Peyer's patch (tissue), 4 donors: ENCODE measurements around the gene CNTNAP2. TPM values are rescaled to one million over a fixed set of nuclear protein-coding genes. Genes with fewer than 3 reads are reported as not detected.

ENCODE experiments used
- DNase-seq, 3 donors: peaks; one replicate each; pipeline ENCODE4 v3.0.0-alpha.2; 2017 to 2019
- H3K27ac ChIP-seq, 4 donors: fragments of 200-600 bp; sonication (generic); one replicate each; pipeline ENCODE4 v1.5.1; 2016 to 2019
- H3K27me3 ChIP-seq, 2 donors: fragments of 200-600 bp; sonication (generic); one replicate each; pipeline ENCODE4 v1.5.1; 2019
- H3K36me3 ChIP-seq, 3 donors: fragments of 200-600 bp; sonication (generic); one replicate each; pipeline ENCODE4 v1.5.1; 2016 to 2019
- H3K4me1 ChIP-seq, 4 donors: fragments of 200-600 bp; sonication (generic); one replicate each; pipeline ENCODE4 v1.5.1; 2016 to 2019
- H3K4me3 ChIP-seq, 4 donors: fragments of 200-600 bp; sonication (generic); 1 replicate in 3 of 4; 2 replicates in 1 of 4; pipeline ENCODE4 v1.5.1; 2016 to 2019; ENCODE audit warnings: mild to moderate bottlenecking in 1 of 4
- H3K9me3 ChIP-seq, 4 donors: fragments of 200-600 bp; sonication (generic); one replicate each; pipeline ENCODE4 v1.5.1; 2016 to 2019; ENCODE audit warnings: mild to moderate bottlenecking in 1 of 4
- POLR2A ChIP-seq, 2 donors: fragments of 450-650 bp; IDR thresholded peaks; one replicate each; pipeline ENCODE4 v1.5.1; 2017; ENCODE audit warnings: antibody characterized with exemption in 2 of 2, mild to moderate bottlenecking in 2 of 2, moderate library complexity in 2 of 2
- total RNA-seq, 4 donors: library from RNA; depleted of rRNA; stranded (reverse); fragments of >200 nt; gene quantifications; one replicate each; pipeline ENCODE4 v1.1.0, GENCODE V29; 2016
- TF ChIP-seq, protein P1 (sequence below), 6 experiments: fragments of 450-650 bp in 4 of 6; fragments of 200-600 bp in 2 of 6; sonication (generic) in 1 of 6; IDR thresholded peaks; one replicate each; pipeline ENCODE4 v1.5.1; 2017 to 2019; ENCODE audit warnings: antibody characterized with exemption in 6 of 6, mild to moderate bottlenecking in 3 of 6, moderate library complexity in 1 of 6

Gene CNTNAP2
- total RNA-seq, 4 donors from 2014 or later, result 1.5 to 4.9 (median 3.6) TPM

DNA sequence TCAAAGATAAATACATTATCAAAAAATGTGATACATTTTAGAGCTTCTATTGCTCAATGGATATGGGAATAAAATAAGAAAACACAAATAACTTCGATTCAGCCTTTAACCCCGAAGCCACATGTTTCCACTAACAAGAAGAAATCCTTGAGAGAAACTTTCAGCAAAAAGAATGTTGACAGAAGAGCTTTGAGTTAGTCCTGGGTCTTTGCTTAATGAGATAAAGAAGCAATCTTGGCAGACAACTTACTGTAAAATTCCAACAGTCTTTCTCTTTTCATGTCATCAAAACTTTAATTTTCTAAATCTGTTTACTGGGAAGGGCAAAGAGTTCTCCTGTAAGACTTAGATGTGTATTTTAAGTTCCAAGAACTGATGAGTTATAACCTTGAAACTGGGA is 810.2 kb downstream of the CNTNAP2 start:
- TF ChIP-seq POLR2A (IDR thresholded peaks at IDR 0.05), result no peak
- TF ChIP-seq, protein P1, sequence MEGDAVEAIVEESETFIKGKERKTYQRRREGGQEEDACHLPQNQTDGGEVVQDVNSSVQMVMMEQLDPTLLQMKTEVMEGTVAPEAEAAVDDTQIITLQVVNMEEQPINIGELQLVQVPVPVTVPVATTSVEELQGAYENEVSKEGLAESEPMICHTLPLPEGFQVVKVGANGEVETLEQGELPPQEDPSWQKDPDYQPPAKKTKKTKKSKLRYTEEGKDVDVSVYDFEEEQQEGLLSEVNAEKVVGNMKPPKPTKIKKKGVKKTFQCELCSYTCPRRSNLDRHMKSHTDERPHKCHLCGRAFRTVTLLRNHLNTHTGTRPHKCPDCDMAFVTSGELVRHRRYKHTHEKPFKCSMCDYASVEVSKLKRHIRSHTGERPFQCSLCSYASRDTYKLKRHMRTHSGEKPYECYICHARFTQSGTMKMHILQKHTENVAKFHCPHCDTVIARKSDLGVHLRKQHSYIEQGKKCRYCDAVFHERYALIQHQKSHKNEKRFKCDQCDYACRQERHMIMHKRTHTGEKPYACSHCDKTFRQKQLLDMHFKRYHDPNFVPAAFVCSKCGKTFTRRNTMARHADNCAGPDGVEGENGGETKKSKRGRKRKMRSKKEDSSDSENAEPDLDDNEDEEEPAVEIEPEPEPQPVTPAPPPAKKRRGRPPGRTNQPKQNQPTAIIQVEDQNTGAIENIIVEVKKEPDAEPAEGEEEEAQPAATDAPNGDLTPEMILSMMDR (IDR thresholded peaks at IDR 0.05), result no peak
- Histone ChIP-seq H3K27me3 (no peaks in the 10 kb centered on the region), H3K36me3 (no peaks in the 10 kb centered on the region), H3K27ac (no peak overlapping the region), H3K4me3 (no peak overlapping the region), H3K4me1 (no peaks in the 10 kb centered on the region), H3K9me3 (no peaks in the 10 kb centered on the region)
- DNase-seq, result no peak

DNA sequence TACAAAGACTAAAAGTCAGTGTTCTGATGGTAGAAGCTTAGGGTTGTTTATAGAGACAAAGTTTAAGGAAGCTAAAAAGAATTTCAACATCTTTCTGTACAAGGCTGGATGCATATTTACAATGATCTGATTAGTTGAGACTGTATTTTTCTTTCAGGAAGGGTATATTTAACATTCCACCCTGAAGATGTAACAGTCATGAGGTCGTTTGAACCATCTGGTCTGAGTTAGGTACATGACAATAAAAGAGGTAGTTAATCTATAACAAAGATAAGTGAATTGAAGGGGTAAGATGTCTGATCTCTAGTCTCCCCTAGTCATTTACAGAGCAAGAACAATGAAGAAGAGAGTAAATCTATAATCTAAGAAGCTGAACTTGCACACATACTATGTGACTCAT is 821.2 kb downstream of the CNTNAP2 start:
- no peak for TF ChIP-seq POLR2A (IDR thresholded peaks at IDR 0.05)
- TF ChIP-seq, protein P1 (IDR thresholded peaks at IDR 0.05), result no peak
- Histone ChIP-seq H3K27ac (no peak overlapping the region), H3K27me3 (no peaks in the 10 kb centered on the region), H3K9me3 (no peaks in the 10 kb centered on the region), H3K4me1 (no peaks in the 10 kb centered on the region), H3K36me3 (no peaks in the 10 kb centered on the region), H3K4me3 (no peak overlapping the region)
- no peak for DNase-seq

DNA sequence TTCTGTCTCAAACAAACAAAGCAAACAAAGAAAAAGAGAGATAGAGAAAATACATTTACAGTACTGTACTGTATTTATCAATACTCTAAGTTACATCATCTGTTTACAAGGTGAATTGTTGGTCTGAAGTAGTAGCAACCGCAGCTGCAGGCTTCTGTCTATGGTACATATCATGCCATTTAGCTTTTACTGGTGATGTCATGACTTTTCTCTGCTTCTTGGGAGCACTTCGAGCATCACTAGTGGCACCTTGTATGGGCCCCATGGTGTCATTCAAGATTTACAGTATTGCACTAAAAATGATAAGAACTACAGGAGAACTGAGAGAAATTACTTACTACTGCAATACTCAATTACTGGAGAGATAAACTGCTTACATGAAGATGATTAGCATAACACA is 826.9 kb downstream of the CNTNAP2 start:
- Histone ChIP-seq H3K27me3 (no peaks in the 10 kb centered on the region), H3K4me3 (no peak overlapping the region), H3K27ac (no peak overlapping the region), H3K36me3 (no peaks in the 10 kb centered on the region), H3K9me3 (peaks cover 0 to 4% (median 0%) of the 10 kb centered on the region in 4 donors), H3K4me1 (no peaks in the 10 kb centered on the region)
- DNase-seq, result no peak
- TF ChIP-seq, protein P1 (IDR thresholded peaks at IDR 0.05), result no peak
- no peak for TF ChIP-seq POLR2A (IDR thresholded peaks at IDR 0.05)

- DNase-seq, result no peak
Observed at GRCh38 chr7:146948703-146949102, 832.1 kb downstream of the CNTNAP2 start.

GRCh38 chr7:146956321-146956720 is 839.7 kb downstream of the CNTNAP2 start:
- TF ChIP-seq, protein P1 (IDR thresholded peaks at IDR 0.05), result no peak
- no peak for TF ChIP-seq POLR2A (IDR thresholded peaks at IDR 0.05)
- Histone ChIP-seq H3K4me1 (no peaks in the 10 kb centered on the region), H3K27me3 (no peaks in the 10 kb centered on the region), H3K36me3 (no peaks in the 10 kb centered on the region), H3K9me3 (no peaks in the 10 kb centered on the region), H3K27ac (no peak overlapping the region), H3K4me3 (no peak overlapping the region)
- DNase-seq, result no peak

More at GRCh38 chr7:146948703-146949102, 832.1 kb downstream of the CNTNAP2 start:
- no peak overlapping the region for H3K4me3 ChIP-seq
- H3K27ac ChIP-seq, result no peak overlapping the region
- H3K9me3 ChIP-seq, result peaks cover 0 to under 1% (median 0%) of the 10 kb centered on the region in 4 donors
- H3K27me3 ChIP-seq, result no peaks in the 10 kb centered on the region
- no peaks in the 10 kb centered on the region for H3K4me1 ChIP-seq
- TF ChIP-seq POLR2A (IDR thresholded peaks at IDR 0.05), result no peak
- TF ChIP-seq, protein P1 (IDR thresholded peaks at IDR 0.05), result no peak
- no peaks in the 10 kb centered on the region for H3K36me3 ChIP-seq

DNA sequence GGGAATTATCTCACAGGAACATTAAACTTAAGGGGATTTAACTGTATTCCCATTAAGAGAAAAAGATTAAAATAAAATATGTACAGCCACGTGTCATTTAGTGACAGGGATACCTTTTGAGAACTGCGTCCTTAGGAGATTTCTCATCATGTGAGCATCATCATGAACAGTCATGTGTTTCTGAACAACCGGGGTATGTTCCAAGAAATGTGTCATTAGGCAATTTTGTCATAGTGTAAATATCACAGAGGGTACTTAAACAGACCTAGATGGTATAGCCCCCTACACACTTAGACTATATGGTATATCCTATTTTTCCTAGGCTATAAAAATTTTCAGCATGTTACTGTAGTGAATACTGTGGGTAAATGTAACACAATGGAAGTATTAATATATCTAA is 840.3 kb downstream of the CNTNAP2 start:
- DNase-seq, result no peak
- Histone ChIP-seq H3K4me1 (no peaks in the 10 kb centered on the region), H3K27me3 (no peaks in the 10 kb centered on the region), H3K9me3 (no peaks in the 10 kb centered on the region), H3K4me3 (no peak overlapping the region), H3K27ac (no peak overlapping the region), H3K36me3 (no peaks in the 10 kb centered on the region)
- TF ChIP-seq POLR2A (IDR thresholded peaks at IDR 0.05), result no peak
- TF ChIP-seq, protein P1 (IDR thresholded peaks at IDR 0.05), result no peak
